DMS79 treated with DMSO at 0.1 percent for 48 hours (cell line): Measurements from ENCODE around the gene TUT1.
A peak's percentile ranks its signal among the peaks of the same experiment; 100 is the strongest.
"Not testable (repeated sequence)": the region's sequence is repeated elsewhere in the genome, so short reads cannot be mapped to it uniquely, and the experiment has no call there.

Source experiments
- DNase-seq: peaks from one replicate; lab custom pipeline; 2025; lab: John Stamatoyannopoulos, UW

The TUT1 gene

DNA sequence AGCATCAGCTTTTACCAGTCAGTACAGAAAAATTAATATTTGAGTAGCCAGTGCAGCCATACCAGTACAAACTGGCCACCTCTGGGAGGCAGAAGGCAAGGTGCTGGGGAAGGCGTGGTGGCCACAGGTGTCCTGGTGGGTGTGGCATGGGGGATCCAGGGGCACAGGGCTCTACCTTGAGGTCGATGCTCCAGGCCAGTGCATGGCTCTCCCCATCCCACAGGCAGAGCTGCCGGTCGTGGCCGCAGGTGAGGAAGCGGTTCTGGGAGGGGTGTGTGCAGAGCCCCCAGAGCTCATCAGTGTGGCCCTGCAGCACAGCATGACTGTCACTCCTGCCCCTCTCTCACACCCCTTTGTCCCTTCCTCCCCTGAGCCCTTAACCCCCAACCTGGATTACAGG lies 14.1 kb upstream of the TUT1 start:
- no peak for DNase-seq

DNA sequence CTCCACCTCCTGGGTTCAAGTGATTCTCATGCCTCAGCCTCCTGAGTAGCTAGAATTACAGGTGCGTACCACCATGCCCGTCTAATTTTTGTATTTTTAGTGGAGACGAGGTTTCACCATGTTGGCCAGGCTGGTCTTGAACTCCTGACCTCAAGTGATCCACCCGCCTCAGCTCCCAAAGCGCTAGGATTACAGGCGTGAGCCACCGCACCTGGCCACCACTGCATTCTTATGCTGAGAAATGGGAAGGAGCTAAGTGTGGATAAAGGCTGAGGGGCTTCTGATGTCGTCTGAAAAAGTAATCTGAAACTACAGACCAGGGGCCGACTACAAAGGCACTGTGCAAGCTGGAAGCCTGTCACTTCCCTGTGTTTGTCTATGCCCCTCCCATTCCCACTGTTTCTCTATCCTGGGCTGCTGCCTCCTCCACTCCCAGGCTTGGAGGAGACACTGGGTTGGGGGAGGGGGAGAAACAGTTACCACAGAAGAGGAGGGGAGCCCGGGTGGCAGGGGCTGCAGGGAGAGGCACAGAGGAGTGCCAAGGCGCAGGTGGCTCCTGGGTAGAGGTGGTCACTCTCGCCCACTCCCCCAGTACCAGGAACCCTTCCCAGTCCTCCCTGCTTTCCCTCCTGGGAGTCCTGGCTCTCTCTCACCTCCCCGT lies 13.3 kb upstream of the TUT1 start:
- DNase-seq, result no peak

DNA sequence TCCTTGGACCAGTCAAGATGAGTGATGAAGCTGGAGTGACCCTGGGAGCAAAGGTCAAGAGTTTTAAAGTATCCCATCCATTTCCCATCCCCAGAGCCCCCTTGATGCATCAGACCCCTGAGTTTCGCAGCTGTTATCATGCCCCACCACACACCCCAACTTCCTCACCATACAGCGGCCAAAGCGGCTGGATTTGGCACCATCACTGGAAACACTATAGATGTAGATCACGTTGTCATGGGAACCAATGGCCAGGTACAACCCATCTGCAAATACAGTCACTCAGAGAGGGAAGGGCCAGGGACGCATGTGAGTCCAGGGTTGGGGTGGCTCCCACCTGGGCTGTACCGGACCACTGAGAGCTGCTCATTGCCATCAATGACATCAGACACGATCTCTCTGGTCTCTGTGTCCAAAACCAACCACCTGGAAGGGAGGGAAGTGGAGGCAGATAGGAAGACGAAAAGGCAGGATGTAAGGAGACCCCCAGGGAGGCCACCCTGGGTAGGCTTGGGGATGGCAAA lies 12.5 kb upstream of the TUT1 start:
- no peak for DNase-seq

DNA sequence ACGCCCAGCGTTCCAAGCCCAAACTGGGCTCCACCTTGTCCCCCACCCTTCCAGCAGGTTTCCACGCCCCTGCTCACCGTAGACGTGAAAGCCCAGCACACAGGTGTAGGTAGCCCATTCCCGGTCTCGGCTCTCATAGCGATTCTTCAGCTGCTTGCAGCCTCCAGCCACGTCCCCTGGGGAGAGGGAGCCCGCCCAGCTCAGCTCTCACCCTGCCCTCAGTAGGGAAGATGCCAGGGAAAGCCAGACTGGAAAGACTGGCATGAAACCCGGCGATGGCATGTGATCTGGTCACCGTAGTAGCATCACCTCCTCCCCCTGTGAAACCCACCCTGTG lies 11.7 kb upstream of the TUT1 start:
- DNase-seq, result no peak

DNA sequence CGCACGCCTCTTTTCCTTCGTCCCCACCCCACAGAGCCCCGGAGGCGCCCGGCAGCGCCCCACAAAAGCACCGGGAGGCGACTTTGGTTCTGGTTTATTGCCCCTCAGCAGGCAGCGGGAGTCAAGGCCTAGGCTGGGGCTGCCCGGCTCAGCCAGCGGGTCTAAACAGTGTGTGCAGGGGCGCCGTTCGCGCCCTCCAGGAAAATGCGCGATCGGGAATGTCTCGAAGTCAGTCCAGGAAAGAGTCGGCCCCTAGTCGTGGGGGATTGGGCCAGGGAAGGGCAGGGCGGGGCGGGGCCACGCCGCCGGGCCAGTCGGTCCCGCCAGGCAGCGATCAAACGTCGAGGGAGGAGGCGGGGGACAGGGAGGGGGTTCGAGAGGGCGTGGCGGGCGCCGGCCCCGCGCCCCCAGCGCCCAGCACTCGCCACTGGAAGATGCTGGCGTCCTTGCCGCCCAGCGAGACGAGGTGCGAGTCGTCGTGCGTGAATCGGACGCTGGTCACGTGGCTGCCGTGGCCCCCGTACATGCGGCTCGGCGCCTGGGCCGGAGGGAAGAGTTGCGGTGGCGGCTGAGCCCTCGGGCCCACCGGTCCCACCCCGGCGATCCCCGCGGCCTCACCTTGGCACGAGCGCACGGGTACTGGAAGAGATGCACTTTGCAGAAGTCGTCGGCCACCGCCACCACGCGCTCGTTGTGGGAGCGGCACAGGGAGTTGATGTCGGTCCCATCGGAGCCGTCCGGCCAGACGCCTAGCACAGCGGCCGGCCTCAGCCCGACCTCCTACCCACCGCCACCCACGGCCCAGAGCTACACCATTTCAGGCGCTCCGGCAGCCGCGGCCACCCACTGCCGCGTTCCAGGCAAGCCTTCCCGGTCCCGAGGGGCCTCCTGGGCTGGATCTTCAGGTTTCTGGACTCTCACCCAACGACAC lies 11.1 kb upstream of the TUT1 start:
- peak; percentile 66 for DNase-seq

DNA sequence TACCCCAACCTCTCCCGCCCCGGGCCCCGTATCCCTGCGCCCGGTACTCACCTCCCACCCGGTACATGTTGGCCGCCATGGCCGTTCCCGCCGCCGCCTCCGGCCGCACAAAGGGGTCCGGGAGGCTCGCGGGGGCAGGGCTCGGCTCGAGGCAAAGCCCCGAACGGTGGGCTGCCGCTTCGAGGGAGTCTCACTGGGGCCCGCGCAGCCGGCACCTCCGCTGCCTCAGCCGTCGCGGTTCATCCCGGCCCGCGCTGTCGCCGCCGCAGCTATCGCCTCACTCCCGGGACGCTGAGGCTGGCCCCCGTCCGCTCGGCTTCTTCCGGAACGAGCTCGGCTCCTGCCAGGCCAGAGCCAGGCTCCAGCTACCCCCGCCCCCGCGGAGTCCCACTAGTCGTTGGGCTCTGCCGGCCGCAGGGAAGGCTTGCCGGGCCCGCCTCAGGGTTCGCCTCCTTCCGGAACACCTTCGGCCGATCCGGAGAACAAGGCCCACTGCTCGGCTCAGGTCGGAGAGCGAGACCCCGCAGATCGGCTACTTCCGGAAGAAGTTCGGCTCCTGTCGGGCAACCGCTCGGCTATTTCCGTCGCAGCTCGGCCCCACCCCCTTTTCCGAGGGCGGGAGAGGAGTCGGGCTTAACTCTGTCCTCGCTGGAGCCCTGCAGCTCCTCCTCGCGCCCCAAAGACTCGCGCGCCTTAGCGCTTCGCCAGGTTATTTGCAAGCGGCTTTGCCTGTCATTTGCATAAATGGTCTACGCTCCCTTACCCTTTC lies 10.2 kb upstream of the TUT1 start, which contains the start of gene MTA2:
Gene MTA2, minus strand, starts transcription at position 494 of the 769 bp plus-strand sequence. Its CDS starts 415 bp downstream, at position 79.
- peak; percentile 91 for DNase-seq

DNA sequence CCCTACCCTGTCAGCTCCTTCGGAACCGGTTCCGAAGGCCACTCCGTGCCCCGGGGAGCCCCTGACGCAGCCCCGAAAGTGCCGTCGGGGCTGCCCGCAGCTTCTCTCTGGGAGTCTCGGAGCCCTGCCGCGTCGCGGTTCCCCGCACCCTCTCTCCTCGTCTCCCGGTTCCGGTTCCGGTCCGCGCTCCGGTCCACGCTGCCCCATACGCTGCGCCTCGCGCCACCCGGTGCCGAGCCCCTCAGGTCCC lies 9.7 kb upstream of the TUT1 start:
- DNase-seq, result no peak

DNA sequence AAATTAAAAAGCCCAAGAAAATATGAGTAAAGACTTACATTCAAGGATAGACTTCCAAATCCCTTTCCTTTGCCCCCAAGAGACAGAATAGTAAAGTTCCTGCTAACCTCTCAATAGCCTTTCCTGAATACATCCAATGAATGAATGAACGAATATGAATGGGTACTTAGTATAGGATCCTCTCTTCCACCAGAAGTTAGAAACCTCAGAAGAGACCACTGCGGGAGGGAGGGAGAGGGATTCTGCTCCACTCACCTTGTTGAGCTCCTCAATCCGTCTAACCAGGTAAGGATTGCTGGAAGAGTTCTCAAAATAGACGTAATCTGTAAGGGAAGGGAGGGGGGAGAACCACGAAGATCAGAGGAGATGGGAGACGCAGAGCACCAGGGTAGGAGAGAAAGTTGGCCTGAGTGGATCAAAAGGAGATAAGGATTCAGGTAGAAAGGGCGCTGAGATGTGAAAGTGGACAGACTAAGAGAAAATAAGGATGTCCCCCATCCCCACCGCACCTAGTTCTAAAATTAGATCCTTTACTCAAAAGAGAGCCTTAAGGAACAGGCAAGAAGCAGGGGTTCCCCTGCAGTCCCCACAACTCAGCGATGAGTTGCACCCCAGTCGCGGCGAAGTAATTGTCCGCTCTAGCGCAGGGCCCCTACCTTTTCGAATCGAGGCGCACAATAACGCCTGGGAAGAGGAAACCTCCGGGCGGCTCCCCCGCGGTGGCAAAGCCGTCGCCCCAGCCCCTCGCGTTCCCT lies 9.2 kb upstream of the TUT1 start:
- no peak for DNase-seq

DNA sequence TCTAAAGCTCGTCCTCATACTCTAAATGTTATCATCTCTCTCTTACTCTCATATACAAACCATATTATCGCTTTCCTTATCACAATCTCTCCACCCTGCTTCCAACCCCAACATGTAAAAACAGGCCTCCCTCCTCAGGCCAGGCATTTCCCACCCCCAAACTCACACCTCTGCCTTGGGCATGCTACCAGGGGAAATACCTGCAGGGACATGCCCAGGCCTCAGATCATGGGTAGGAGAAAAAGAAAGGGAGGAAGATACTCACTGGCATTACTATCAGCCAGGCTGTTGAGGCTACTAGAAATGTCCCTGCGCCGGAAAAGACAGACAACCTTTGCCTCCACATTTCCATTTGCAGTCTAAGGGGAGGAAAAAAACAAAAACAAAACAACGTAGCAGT lies 8.6 kb upstream of the TUT1 start:
- no peak for DNase-seq

DNA sequence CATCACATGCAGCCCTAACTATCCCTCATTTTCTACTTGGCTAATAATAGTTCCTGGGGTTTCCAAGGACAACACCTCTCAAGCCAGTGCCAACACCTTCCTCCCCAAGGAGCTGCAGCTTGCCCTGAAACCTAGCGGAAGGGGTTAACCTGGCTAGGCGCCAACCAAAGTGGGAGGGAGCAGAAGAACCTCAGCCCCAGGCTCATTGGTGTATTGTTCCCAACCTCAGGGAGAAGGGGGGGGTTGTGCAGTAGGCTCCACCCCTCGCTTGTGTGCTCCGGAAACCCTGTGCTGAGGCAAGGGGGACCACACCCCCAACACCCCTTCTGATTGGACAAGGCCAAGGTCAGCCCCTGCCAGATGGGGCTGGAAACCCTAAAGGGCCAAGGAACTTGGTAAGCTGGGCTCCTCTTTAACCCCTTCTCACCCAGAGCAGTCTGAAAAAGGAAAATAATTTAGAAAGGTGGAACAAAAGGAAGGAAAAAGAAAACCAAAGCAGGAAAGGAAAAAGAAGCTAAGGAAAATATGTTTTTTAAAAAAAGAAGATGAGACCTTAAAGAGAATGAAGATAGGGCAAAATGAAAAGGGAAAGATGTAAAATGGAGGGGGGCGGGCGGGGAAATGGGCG lies 7.9 kb upstream of the TUT1 start:
- peak; percentile 71 for DNase-seq

DNA sequence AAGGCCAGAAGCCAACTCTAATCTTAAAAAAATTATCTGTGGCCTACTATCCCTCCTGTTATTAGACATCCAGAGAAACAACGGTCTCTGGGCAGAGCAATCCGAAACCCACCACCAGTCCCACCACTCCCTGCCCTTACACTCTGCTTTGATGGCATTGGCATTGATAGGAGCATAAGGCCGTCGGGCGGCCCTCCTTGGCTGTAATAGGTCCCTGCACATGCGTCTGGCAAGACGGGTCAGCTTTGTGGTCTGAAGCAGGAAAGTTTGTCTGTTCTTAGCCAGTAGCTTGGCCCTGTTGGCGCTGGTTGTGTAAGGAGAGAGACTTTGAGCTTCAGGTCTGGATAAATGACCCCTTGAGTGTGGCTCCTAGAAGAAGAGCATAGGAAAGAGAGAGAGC lies 3.8 kb upstream of the TUT1 start:
- DNase-seq, result no peak

DNA sequence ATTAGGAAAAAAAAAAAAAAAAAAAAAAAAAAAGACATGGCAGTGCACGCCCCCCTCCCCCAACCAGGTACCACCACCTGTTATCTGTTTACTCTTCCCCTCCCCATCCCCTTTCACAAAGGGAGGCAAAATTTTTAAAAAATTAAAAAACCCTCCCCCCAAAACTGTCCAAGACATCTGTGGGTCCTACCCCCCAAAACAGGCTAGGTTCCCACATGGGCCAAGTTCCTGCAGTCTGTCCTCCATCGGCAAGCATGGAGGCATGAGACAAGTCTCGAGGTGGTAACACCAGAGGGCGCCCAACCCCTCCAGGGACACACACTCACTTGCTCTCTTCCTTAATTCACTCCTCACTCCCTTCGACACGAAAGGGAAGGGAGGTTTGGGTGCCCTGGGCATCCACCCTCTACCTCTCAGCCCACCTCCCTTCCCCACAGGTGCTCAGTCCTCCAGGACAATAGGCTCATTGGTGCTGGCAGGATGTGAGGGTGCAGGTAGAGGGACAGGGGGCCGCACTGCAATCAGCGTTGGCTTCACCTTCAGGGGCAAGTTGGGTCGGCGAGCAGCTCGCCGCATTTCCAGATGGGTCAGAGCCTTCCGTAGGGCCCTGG lies 2.2 kb upstream of the TUT1 start:
- DNase-seq, result no peak

DNA sequence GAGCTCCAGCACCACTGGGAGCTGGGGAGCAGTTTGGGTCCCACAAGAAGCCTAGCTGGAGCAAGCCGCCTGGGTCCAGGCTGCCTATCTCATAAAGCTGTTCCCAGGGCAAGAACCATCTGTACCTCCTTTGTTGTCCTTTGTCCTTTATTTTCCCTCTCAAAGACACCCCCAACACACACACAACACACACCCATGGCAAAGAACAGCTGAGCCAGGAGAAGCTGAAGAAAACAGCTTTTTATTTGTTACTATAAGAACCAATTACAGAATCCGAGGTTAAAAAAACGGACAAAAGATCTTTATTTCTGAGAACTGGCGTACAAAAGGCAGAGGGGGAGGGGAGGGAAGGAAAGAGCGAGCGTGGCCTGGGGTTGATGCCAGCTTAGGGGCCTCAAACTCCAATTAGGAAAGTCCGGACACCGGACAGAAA lies 1.7 kb upstream of the TUT1 start:
- DNase-seq, result no peak

DNA sequence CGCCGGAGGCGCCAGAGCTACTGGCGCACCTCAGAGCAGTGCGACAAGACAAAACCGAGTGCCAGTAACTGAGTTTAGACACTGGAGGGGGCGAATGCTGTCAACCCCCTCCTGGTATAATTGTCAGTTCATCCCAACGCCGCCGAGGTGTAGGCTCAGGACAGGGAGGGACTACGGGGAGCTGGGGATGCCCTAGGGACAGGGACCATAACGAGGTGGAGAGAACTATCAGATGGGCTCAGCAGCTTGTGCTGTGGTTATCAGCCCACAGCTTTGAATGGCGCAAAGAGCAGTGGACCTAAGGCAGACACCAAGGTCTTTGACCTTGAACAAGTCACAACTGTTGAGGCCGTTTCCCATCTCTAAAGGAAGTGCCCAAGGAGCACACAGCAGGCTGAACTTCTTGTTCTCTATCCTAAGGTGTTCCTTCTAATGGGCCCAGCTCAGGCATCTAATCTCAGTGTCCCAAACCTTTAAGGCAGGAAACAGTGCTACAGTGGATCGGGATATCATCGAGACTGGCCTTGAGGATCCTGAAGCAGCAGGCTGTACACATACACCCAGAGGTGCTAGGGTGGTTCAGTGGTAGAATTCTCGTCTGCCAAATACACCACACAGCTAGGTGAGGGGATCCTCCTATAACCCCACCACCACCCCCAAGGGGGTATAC lies 958 bp upstream of the TUT1 start:
- peak; percentile 29 for DNase-seq

DNA sequence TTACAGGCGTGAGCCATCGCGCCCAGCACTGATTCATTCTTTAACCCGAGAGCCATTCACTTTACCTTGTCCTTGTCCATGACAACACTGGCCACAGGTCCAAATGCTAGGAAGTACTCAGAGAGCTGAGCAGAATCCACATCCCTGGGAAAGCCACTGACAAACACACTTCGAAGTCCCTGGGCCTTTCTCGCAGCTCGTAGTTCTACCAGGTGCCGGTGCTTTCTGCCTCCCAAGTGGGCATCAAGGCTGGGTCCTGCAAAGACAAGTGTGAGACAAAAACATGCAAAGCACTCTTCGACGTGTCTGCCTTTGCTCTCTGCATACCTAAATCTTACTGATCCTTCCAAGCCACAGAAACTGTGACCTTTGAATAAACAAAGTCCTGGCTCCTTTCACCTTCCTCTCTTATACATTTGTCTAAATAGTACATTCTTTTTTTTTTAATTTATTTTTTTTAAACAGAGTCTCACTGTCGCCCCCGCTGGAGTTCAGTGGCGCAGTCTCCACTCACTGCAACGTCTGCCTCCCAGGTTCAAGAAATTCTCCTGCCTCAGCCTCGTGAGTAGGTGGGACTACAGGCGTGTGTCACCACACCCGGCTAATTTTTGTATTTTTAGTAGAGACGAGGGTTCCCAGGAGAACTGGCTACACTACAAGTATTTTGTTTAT lies 2.2 kb downstream of the TUT1 start:
- DNase-seq, result no peak

DNA sequence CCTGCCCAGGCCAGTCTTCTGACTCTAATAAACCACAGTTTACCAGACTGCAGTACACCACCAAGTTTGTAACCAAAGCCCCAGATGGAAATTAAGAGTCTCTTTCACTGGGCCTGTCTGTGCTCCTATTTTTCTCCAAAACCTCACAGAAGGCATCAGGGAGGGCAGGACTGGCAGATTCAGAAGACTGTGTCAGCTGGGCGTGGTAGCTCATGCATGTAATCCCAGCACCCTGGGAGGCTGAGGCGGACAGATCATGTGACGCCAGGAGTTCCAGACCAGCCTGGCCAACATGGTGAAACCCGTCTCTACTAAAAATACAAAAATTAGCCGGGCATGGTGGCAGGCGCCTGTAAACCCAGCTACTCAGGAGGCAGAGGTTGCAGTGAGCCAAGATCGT lies 6.0 kb downstream of the TUT1 start:
- DNase-seq, result not testable (repeated sequence)

DNA sequence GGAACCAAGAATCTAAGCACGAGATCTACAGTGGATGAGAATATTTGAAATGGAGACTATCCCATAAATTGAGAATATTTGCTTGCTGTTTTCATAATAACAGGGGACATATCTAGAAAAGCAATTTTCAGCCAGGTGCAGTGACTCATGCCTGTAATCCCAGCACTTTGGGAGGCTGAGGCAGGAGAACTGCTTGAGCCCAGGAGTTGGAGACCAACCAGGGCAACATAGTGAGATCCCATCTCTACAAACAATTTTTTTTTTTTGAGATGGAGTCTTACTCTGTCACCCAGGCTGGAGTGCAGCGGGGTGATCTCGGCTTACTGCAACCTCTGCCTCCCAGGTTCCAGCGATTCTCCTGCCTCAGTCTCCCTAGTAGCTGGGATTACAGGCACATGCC lies 9.6 kb downstream of the TUT1 start:
- DNase-seq, result not testable (repeated sequence)

DNA sequence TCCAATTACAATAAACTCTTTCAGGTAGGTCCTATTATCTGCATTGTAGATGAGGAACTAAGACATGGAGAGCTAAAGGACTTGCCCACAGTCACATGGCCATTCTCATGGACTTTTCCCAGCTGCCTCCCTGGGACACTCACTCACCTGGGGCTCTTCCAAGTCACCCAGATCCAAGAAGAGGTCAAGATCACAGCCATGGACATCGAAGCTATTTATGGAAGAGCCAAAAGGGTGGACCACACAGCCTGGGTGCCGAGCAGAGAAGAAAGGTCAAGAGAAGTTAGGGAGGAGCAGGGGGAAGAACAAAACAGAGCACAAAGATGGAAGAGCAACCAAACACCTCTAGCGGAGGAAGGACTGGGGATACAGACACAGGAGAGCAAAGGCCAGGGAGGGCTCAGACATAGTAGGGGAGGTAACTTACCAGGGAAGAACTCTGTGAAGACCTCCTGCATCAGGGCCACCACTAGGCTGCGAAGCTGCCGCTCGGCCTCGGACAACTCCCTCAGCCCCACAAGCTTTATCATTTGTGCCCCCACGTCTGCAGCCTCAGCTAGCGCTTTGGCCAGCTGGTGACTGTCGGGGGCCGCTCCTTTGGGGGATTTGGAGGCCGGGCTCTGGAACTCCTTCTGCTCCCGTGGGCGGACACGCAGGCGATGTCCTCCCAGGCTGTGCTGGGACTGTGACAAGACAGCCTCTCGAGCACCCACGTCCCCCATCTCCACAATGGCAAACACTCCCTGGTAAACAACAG lies 10.2 kb downstream of the TUT1 start:
- no peak for DNase-seq

DNA sequence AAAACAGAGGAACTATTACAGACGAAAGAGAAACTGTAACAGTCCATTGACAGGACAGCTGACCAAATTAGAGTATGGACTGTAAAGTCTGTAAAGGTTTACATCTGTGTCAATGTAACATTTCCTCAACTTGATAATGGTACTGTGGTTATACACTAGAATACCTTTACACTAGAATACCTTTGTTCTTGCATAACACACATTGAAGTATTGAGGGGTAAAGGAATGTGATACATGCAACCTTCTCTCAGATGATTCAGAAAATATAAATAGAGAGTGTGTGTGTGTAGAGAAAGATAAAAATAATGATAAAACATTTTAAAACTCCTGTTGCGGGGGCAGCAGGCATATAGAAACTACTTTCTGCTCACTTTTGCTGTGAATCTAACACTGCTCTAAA lies 12.1 kb downstream of the TUT1 start:
- no peak for DNase-seq
